Astrocyte (in vitro differentiated cells and primary cell): ENCODE data around the gene MLLT10.

Experiments used
- CTCF ChIP-seq: IDR thresholded peaks from 2 replicates; pipeline ENCODE4 v1.5.1; 2011; ENCODE audit warnings: low read depth, mild to moderate bottlenecking, inconsistent platforms, low read length, moderate library complexity; ENCODE audit not compliant: insufficient read depth
- EZH2 ChIP-seq: IDR thresholded peaks from 2 replicates; pipeline ENCODE4 v1.6.1; 2012; ENCODE audit warnings: mild to moderate bottlenecking, low read length, inconsistent platforms; ENCODE audit not compliant: insufficient read depth

GRCh38 chr10:21733710-21734109 lies 199.7 kb downstream of the MLLT10 start:
- TF ChIP-seq CTCF (no peak), EZH2 (no peak)
